A549 (cell line): ENCODE results near the gene PKN2. TPM values are rescaled to one million over a fixed set of nuclear protein-coding genes. Genes with fewer than 3 reads are reported as not detected.

ENCODE experiments used
- ATAC-seq, 2 experiments: fragments of 200-7000 bp in 1 of 2; fragments of >200 bp in 1 of 2; cut with Nextera tagmentation in 1 of 2; cut with Tn5 transposase in 1 of 2; 3 replicates each; pipeline versions ENCODE4 v1.8.0 to v1.9.1; 2018 to 2020; ENCODE audit warnings: mild to moderate bottlenecking in 1 of 2, moderate library complexity in 1 of 2
- CTCF ChIA-PET: fragments of 300-600 bp; sonication (Branson Sonifier 250); formaldehyde crosslinking; extraction: SDS; loops from one replicate; lab custom pipeline; 2021; ENCODE audit warnings: antibody characterized with exemption, inconsistent platforms; lab: Yijun Ruan, JAX
- POLR2A ChIA-PET: fragments of 350-600 bp; formaldehyde crosslinking; extraction: SDS; loops from one replicate; lab custom pipeline; 2021; ENCODE audit warnings: antibody characterized with exemption, inconsistent platforms; lab: Yijun Ruan, JAX
- DNase-seq, 2 experiments: peaks; one replicate each; pipeline versions ENCODE4 v3.0.0 to v3.0.0-alpha.2; 2011 to 2016; ENCODE audit warnings: low read depth in 1 of 2, low spot score in 1 of 2
- FAIRE-seq: peaks from 2 replicates; lab custom pipeline; 2011; peaks lifted over from hg19 to GRCh38; lab: Jason Lieb, UNC
- H3K27ac ChIP-seq, 2 experiments: fragments of >200 bp; sonication (Bioruptor Twin); formaldehyde crosslinking; 3 replicates each; pipeline ENCODE4 v1.5.1; 2016 to 2017
- H3K4me1 ChIP-seq: fragments of >200 bp; sonication (Bioruptor Twin); formaldehyde crosslinking; 3 replicates; pipeline ENCODE4 v1.6.1; 2016
- H3K4me2 ChIP-seq: fragments of >200 bp; sonication (Bioruptor Twin); formaldehyde crosslinking; 3 replicates; pipeline ENCODE4 v1.6.1; 2016
- H3K4me3 ChIP-seq: fragments of >200 bp; sonication (Bioruptor Twin); formaldehyde crosslinking; 3 replicates; pipeline ENCODE4 v1.5.1; 2016
- H3K9me3 ChIP-seq: fragments of >200 bp; sonication (Bioruptor Twin); formaldehyde crosslinking; 3 replicates; pipeline ENCODE4 v1.6.1; 2016
- CBX8 ChIP-seq: fragments of 200-600 bp; sonication (generic); IDR thresholded peaks from 2 replicates; pipeline ENCODE4 v1.6.1; 2016
- CTCF ChIP-seq: fragments of >200 bp; sonication (Bioruptor Twin); formaldehyde crosslinking; IDR thresholded peaks from 3 replicates; pipeline ENCODE4 v1.5.1; 2016
- E2F6 ChIP-seq: IDR thresholded peaks from 2 replicates; pipeline ENCODE4 v1.6.1; 2012; ENCODE audit warnings: low read depth, borderline replicate concordance
- EHF ChIP-seq: fragments of 250-450 bp; sonication (Bioruptor Pico); IDR thresholded peaks from 2 replicates; pipeline ENCODE4 v1.5.0; 2020; ENCODE audit warnings: mild to moderate bottlenecking
- EHMT2 ChIP-seq: fragments of 200-600 bp; sonication (generic); IDR thresholded peaks from 2 replicates; pipeline ENCODE4 v1.6.1; 2016; ENCODE audit warnings: antibody characterized with exemption, low read depth, mild to moderate bottlenecking, moderate library complexity
- ELK1 ChIP-seq: fragments of 150-350 bp; IDR thresholded peaks from 2 replicates; pipeline ENCODE4 v1.6.1; 2014; ENCODE audit warnings: low read depth, mild to moderate bottlenecking, low read length
- ESRRA ChIP-seq: fragments of 150-350 bp; IDR thresholded peaks from 2 replicates; pipeline ENCODE4 v1.6.1; 2014; ENCODE audit warnings: mild to moderate bottlenecking, low read length, borderline replicate concordance
- FOSB ChIP-seq: fragments of 250-450 bp; sonication (Bioruptor Pico); IDR thresholded peaks from 2 replicates; pipeline ENCODE4 v1.5.0; 2020; ENCODE audit warnings: mild to moderate bottlenecking, moderate library complexity
- FOXS1 ChIP-seq: fragments of 250-450 bp; sonication (Bioruptor Pico); IDR thresholded peaks from 2 replicates; pipeline ENCODE4 v1.5.0; 2020; ENCODE audit warnings: mild to moderate bottlenecking, moderate library complexity
- GATA3 ChIP-seq: IDR thresholded peaks from 2 replicates; pipeline ENCODE4 v1.6.1; 2012; ENCODE audit warnings: borderline replicate concordance
- HMGXB4 ChIP-seq: fragments of 250-450 bp; sonication (Bioruptor Pico); IDR thresholded peaks from 2 replicates; pipeline ENCODE4 v1.5.0; 2021; ENCODE audit warnings: mild to moderate bottlenecking, moderate library complexity, borderline replicate concordance
- HOXA7 ChIP-seq: fragments of 250-450 bp; sonication (Bioruptor Pico); IDR thresholded peaks from 2 replicates; pipeline ENCODE4 v1.5.0; 2020; ENCODE audit warnings: mild to moderate bottlenecking, moderate library complexity
- HOXB13 ChIP-seq: fragments of 250-450 bp; sonication (Bioruptor Pico); IDR thresholded peaks from 2 replicates; pipeline ENCODE4 v1.5.0; 2020; ENCODE audit warnings: low read depth, mild to moderate bottlenecking, moderate library complexity
- KDM5A ChIP-seq: fragments of 200-600 bp; sonication (generic); IDR thresholded peaks from 2 replicates; pipeline ENCODE4 v1.6.1; 2016; ENCODE audit warnings: antibody characterized with exemption, mild to moderate bottlenecking
- MAFK ChIP-seq: fragments of 450-650 bp; IDR thresholded peaks from 2 replicates; pipeline ENCODE4 v1.6.1; 2014; ENCODE audit not compliant: partially characterized antibody
- MAX ChIP-seq: IDR thresholded peaks from 2 replicates; pipeline ENCODE4 v1.6.1; 2012
- MAZ ChIP-seq: fragments of 150-350 bp; IDR thresholded peaks from 2 replicates; pipeline ENCODE4 v1.6.1; 2014; ENCODE audit warnings: antibody characterized with exemption, low read depth, low read length, borderline replicate concordance
- NFE2L2 ChIP-seq: fragments of 150-350 bp; conservative IDR thresholded peaks from 2 replicates; pipeline ENCODE4 v1.6.1; 2014; ENCODE audit warnings: low read length
- NPAS2 ChIP-seq: fragments of 250-450 bp; sonication (Bioruptor Pico); IDR thresholded peaks from 2 replicates; pipeline ENCODE4 v1.8.0; 2022; ENCODE audit warnings: mild to moderate bottlenecking, moderate library complexity, borderline replicate concordance
- NR3C1 ChIP-seq: fragments of >200 bp; sonication (Bioruptor Twin); formaldehyde crosslinking; IDR thresholded peaks from 3 replicates; pipeline ENCODE4 v1.6.1; 2017
- PBX3 ChIP-seq: IDR thresholded peaks from 2 replicates; pipeline ENCODE4 v1.6.1; 2012
- POLR2A ChIP-seq: IDR thresholded peaks from 2 replicates; pipeline ENCODE4 v1.6.1; 2012; ENCODE audit warnings: mild to moderate bottlenecking, low read length
- POLR2AphosphoS2 ChIP-seq: conservative IDR thresholded peaks from 2 replicates; pipeline ENCODE4 v1.6.1; 2012; ENCODE audit warnings: low read length, improper control_type of control experiment, inconsistent platforms
- RAD21 ChIP-seq, 2 experiments: fragments of >200 bp in 1 of 2; sonication (Bioruptor Twin) in 1 of 2; formaldehyde crosslinking in 1 of 2; IDR thresholded peaks in 1 of 2; conservative IDR thresholded peaks in 1 of 2; 2 replicates in 1 of 2; 3 replicates in 1 of 2; pipeline ENCODE4 v1.6.1; 2012 to 2018; ENCODE audit warnings: inconsistent platforms in 1 of 2
- RCOR1 ChIP-seq: fragments of 150-350 bp; IDR thresholded peaks from 2 replicates; pipeline ENCODE4 v1.6.1; 2014; ENCODE audit warnings: antibody characterized with exemption, low read length, low read depth
- RNF2 ChIP-seq: fragments of 200-600 bp; sonication (generic); IDR thresholded peaks from 2 replicates; pipeline ENCODE4 v1.6.1; 2016; ENCODE audit warnings: low read depth, mild to moderate bottlenecking, antibody characterized with exemption, moderate library complexity, borderline replicate concordance
- ZC3H11A ChIP-seq: fragments of 450-650 bp; IDR thresholded peaks from 2 replicates; pipeline ENCODE4 v1.6.1; 2014; ENCODE audit warnings: antibody characterized with exemption, mild to moderate bottlenecking
- ZFP36 ChIP-seq: fragments of 450-650 bp; IDR thresholded peaks from 2 replicates; pipeline ENCODE4 v1.6.1; 2014; ENCODE audit warnings: borderline replicate concordance; ENCODE audit not compliant: partially characterized antibody
- ZNF302 ChIP-seq: fragments of 250-450 bp; sonication (Bioruptor Pico); IDR thresholded peaks from 2 replicates; pipeline ENCODE4 v1.9.0; 2021; ENCODE audit warnings: inconsistent platforms, mild to moderate bottlenecking, moderate library complexity
- WGBS: methylation state at CpG from one replicate; pipeline ENCODE4 v1.1.6; 2017; ENCODE audit errors: missing lambda C conversion rate; 5-methylcytosine and 5-hydroxymethylcytosine counted together
- polyA plus RNA-seq, 4 experiments: library from polyadenylated mRNA; depleted of rRNA in 3 of 4; stranded (reverse); fragments of >200 nt; fragmentation: RNase III in 1 of 4; extraction: RNeasy Plus Mini Kit Qiagen cat#74134 plus additional on column Dnase treatment in 1 of 4; gene quantifications; 2 replicates in 3 of 4; 3 replicates in 1 of 4; pipeline ENCODE4 v1.2.3, GENCODE V29; 2011 to 2017

PKN2 gene
- polyA plus RNA-seq, 2 of the 4 experiments (the other 2 are of a cell fraction), result 14.4 to 39.6 TPM

- DNase-seq (no peak), FAIRE-seq (no peak), ATAC-seq (no peak)
- POLR2A ChIA-PET, result no interaction called here
- Histone ChIP-seq H3K4me3 (no peak overlapping the region), H3K4me1 (no peaks in the 10 kb centered on the region), H3K4me2 (no peak overlapping the region), H3K27ac (no peak overlapping the region), H3K9me3 (no peaks in the 10 kb centered on the region)
- CTCF ChIA-PET, result no interaction called here
- WGBS, result 34% methylated on average over 2 of the region's 2 CpGs
- TF ChIP-seq HOXB13 (CRISPR knock-in tag), result no peak
- TF ChIP-seq ELK1, result no peak
- no peak for TF ChIP-seq E2F6
- TF ChIP-seq HMGXB4 (CRISPR knock-in tag), result no peak
- TF ChIP-seq ZFP36, result no peak
- no peak for TF ChIP-seq CTCF
- TF ChIP-seq NFE2L2, result no peak
- TF ChIP-seq EHF (CRISPR knock-in tag), result no peak
- no peak for TF ChIP-seq GATA3
- no peak for TF ChIP-seq KDM5A
- TF ChIP-seq RCOR1, result no peak
- TF ChIP-seq RAD21 (conservative IDR thresholded peaks at IDR 0.05 in 1 of 2, IDR thresholded peaks at IDR 0.05 in 1 of 2), result no peak
- TF ChIP-seq POLR2AphosphoS2, result no peak
- no peak for TF ChIP-seq MAX
Observed at GRCh38 chr1:88648706-88649105, 35.4 kb upstream of the PKN2 start.

- no peak for FAIRE-seq
- POLR2A ChIA-PET, result no interaction called here
- CTCF ChIA-PET, result no interaction called here
- Histone ChIP-seq H3K9me3 (no peaks in the 10 kb centered on the region), H3K27ac (no peak overlapping the region), H3K4me1 (no peaks in the 10 kb centered on the region), H3K4me3 (no peak overlapping the region), H3K4me2 (no peak overlapping the region)
- WGBS, result 77% methylated on average over 1 of the region's 1 CpG
- ATAC-seq, result no peak
- TF ChIP-seq ZC3H11A, result no peak
- no peak for TF ChIP-seq MAZ
- no peak for TF ChIP-seq CBX8
- no peak for TF ChIP-seq ZFP36
- TF ChIP-seq RNF2, result no peak
- no peak for TF ChIP-seq ZNF302 (CRISPR knock-in tag)
- TF ChIP-seq ESRRA, result no peak
- no peak for TF ChIP-seq FOSB (CRISPR knock-in tag)
- no peak for TF ChIP-seq FOXS1 (CRISPR knock-in tag)
- no peak for TF ChIP-seq EHMT2
- TF ChIP-seq MAFK, result no peak
- TF ChIP-seq HOXA7, result no peak
- no peak for TF ChIP-seq NR3C1
- no peak for TF ChIP-seq POLR2A
- TF ChIP-seq PBX3, result no peak
- TF ChIP-seq NPAS2 (CRISPR knock-in tag), result no peak
- no peak for DNase-seq
Observed at GRCh38 chr1:88649932-88650331, 34.1 kb upstream of the PKN2 start.
